B cell (primary cell): ENCODE data around the gene NFATC2. TPM values are rescaled to one million over a fixed set of nuclear protein-coding genes. Genes with fewer than 3 reads are reported as not detected.

Source experiments
- ATAC-seq: fragments of 200-7000 bp; cut with Tn5 transposase; one replicate; pipeline ENCODE4 v1.10.0; 2021; ENCODE audit warnings: low read depth, mild to moderate bottlenecking, moderate number of reproducible peaks, moderate library complexity
- CTCF ChIA-PET: fragments of 350-600 bp; sonication (Branson Sonifier 250); formaldehyde crosslinking; loops from one replicate; lab custom pipeline; 2021; ENCODE audit warnings: antibody characterized with exemption, inconsistent platforms; lab: Charles Lee
- POLR2A ChIA-PET: fragments of 350-600 bp; sonication (Branson Sonifier 250); formaldehyde crosslinking; loops from one replicate; lab custom pipeline; 2021; ENCODE audit warnings: antibody characterized with exemption; lab: Charles Lee
- DNase-seq: peaks from one replicate; pipeline ENCODE4 v3.0.0; 2013
- H2AFZ ChIP-seq: 2 replicates; pipeline ENCODE4 v1.6.1; 2012; ENCODE audit warnings: mild to moderate bottlenecking, low read depth, low read length; ENCODE audit not compliant: insufficient read depth, poor library complexity, severe bottlenecking
- H3K27ac ChIP-seq, 2 donors: 1 replicate in 1 of 2; 2 replicates in 1 of 2; pipeline ENCODE4 v1.5.1; 2012 to 2013; ENCODE audit warnings: low read length in 2 of 2, mild to moderate bottlenecking in 2 of 2, moderate library complexity in 1 of 2
- H3K27me3 ChIP-seq, 4 experiments: fragments of 200-600 bp in 1 of 4; sonication (generic) in 1 of 4; replicated peaks in 1 of 4; 1 replicate in 2 of 4; 2 replicates in 2 of 4; pipeline versions ENCODE4 v1.6.1 to v1.7.0; 2013 to 2016; ENCODE audit warnings: low read length in 3 of 4, mild to moderate bottlenecking in 2 of 4, mixed read lengths in 1 of 4, moderate library complexity in 1 of 4; ENCODE audit not compliant: insufficient read depth in 4 of 4, control insufficient read depth in 3 of 4; ENCODE audit errors: control extremely low read depth in 1 of 4
- H3K36me3 ChIP-seq, 2 experiments: replicated peaks in 1 of 2; 1 replicate in 1 of 2; 2 replicates in 1 of 2; pipeline versions ENCODE4 v1.6.1 to v1.7.1; 2013; ENCODE audit warnings: low read length in 1 of 2; ENCODE audit not compliant: insufficient read depth in 2 of 2, control insufficient read depth in 1 of 2; ENCODE audit errors: control extremely low read depth in 1 of 2, extremely low read depth in 1 of 2
- H3K4me1 ChIP-seq, 2 donors: fragments of 200-600 bp in 1 of 2; sonication (generic) in 1 of 2; 1 replicate in 1 of 2; 2 replicates in 1 of 2; pipeline versions ENCODE4 v1.5.1 to v1.6.1; 2013 to 2017; ENCODE audit warnings: low read length in 2 of 2; ENCODE audit not compliant: control insufficient read depth in 2 of 2, insufficient read depth in 2 of 2
- H3K4me2 ChIP-seq: replicated peaks from 2 replicates; pipeline ENCODE3; 2012; ENCODE audit warnings: mild to moderate bottlenecking, low read depth, low read length; ENCODE audit not compliant: poor library complexity, severe bottlenecking
- H3K4me3 ChIP-seq, 5 experiments: fragments of 200-600 bp in 1 of 5; sonication (generic) in 1 of 5; 1 replicate in 3 of 5; 2 replicates in 2 of 5; pipeline versions ENCODE4 v1.5.1 to v1.7.0; 2011 to 2016; ENCODE audit warnings: low read length in 4 of 5, mild to moderate bottlenecking in 4 of 5, low read depth in 2 of 5, control low read depth in 1 of 5, moderate library complexity in 1 of 5; ENCODE audit not compliant: insufficient read depth in 1 of 5; ENCODE audit errors: control extremely low read depth in 1 of 5, extremely low read depth in 1 of 5
- H3K79me2 ChIP-seq: fragments of 200-600 bp; sonication (generic); one replicate; pipeline ENCODE4 v1.6.0; 2016; ENCODE audit warnings: low read length; ENCODE audit not compliant: control insufficient read depth, insufficient read depth
- H3K9ac ChIP-seq: fragments of 200-600 bp; sonication (generic); 2 replicates; pipeline ENCODE4 v1.6.1; 2017; ENCODE audit warnings: mild to moderate bottlenecking, low read length, moderate library complexity
- H3K9me3 ChIP-seq, 3 donors: one replicate each; pipeline versions ENCODE4 v1.6.1 to v1.7.1; 2013; ENCODE audit warnings: low read length in 2 of 3; ENCODE audit not compliant: control insufficient read depth in 2 of 3, insufficient read depth in 1 of 3; ENCODE audit errors: control extremely low read depth in 1 of 3
- H4K20me1 ChIP-seq: 2 replicates; pipeline ENCODE4 v1.6.0; 2012; ENCODE audit warnings: mild to moderate bottlenecking, low read length; ENCODE audit not compliant: insufficient read depth, control insufficient read depth, poor library complexity, severe bottlenecking
- H3K27ac Mint-ChIP-seq: one replicate; pipeline ENCODE4 v1.8.0; 2021; ENCODE audit warnings: mixed read lengths
- H3K27me3 Mint-ChIP-seq: one replicate; pipeline ENCODE4 v1.8.0; 2021; ENCODE audit warnings: mixed read lengths
- H3K4me1 Mint-ChIP-seq: one replicate; pipeline ENCODE4 v1.8.0; 2021; ENCODE audit warnings: mixed read lengths
- H3K4me3 Mint-ChIP-seq: one replicate; pipeline ENCODE4 v1.8.0; 2021; ENCODE audit warnings: mixed read lengths
- H3K9me3 Mint-ChIP-seq: one replicate; pipeline ENCODE4 v1.8.0; 2022; ENCODE audit warnings: mixed read lengths; ENCODE audit not compliant: insufficient read depth
- CTCF ChIP-seq: fragments of 200-600 bp; IDR thresholded peaks from one replicate; pipeline ENCODE4 v1.8.0; 2022; ENCODE audit warnings: antibody characterized with exemption, mild to moderate bottlenecking
- EZH2 ChIP-seq: IDR thresholded peaks from 2 replicates; pipeline ENCODE4 v1.6.1; 2012; ENCODE audit warnings: borderline replicate concordance, low read depth, mild to moderate bottlenecking, moderate library complexity, low read length; ENCODE audit not compliant: insufficient read depth, poor library complexity, severe bottlenecking
- WGBS: methylation state at CpG from one replicate; pipeline ENCODE4 v1.1.5; 2013; ENCODE audit warnings: missing lambda C conversion rate; ENCODE audit not compliant: insufficient coverage; 5-methylcytosine and 5-hydroxymethylcytosine counted together
- intact Hi-C: fragments of 100-400 bp; cut with micrococcal nuclease; formaldehyde crosslinking; loops from one replicate; pipeline ENCODE4 v1.10.0; 2022
- polyA plus RNA-seq: library from polyadenylated mRNA; depleted of rRNA; stranded (reverse); fragments of >200 nt; gene quantifications from 2 replicates; pipeline ENCODE4 v1.2.3, GENCODE V29; 2012
- total RNA-seq, 2 donors: library from RNA; stranded (reverse); fragments of 120-200 nt in 1 of 2; gene quantifications; 1 replicate in 1 of 2; 2 replicates in 1 of 2; pipeline versions ENCODE4 v1.2.3 to v1.2.4, GENCODE V29; 2013 to 2022

NFATC2 gene
- total and polyA plus RNA-seq, 2 donors (not counting 1 experiment from before 2014, with no cell fraction given): 10.1 to 38.0 TPM

- TF ChIP-seq CTCF (no peak), EZH2 (no peak)
- Histone ChIP-seq H3K4me1 (peaks cover 42 to 57% of the 10 kb centered on the region in 2 donors), H3K4me3 (no peak overlapping the region), H2AFZ (no peak overlapping the region), H3K4me2 (no peak overlapping the region), H4K20me1 (no peaks in the 10 kb centered on the region), H3K27ac (no peak overlapping the region), H3K36me3 (peaks cover 3 to 41% of the 10 kb centered on the region in 2 experiments), H3K27me3 (no peaks in the 10 kb centered on the region), H3K9ac (no peak overlapping the region), H3K79me2 (peaks cover 65% of the 10 kb centered on the region), H3K9me3 (peaks cover 0 to 4% (median 4%) of the 10 kb centered on the region in 3 donors)
- Mint-ChIP-seq H3K4me3 (no peak overlapping the region), H3K4me1 (peaks cover 62% of the 10 kb centered on the region), H3K9me3 (no peaks in the 10 kb centered on the region), H3K27me3 (no peaks in the 10 kb centered on the region), H3K27ac (peak overlapping the region; percentile 47)
- ChIA-PET CTCF (interaction anchor here (0.6 to 1.8 kb wide), 2 partner anchors 182 to 186 kb away, joined by 3 to 6 read pairs; no protein-coding TSS in a partner anchor), POLR2A (interaction anchor here (0.7 to 1.2 kb wide), 2 partner anchors 8 to 10 kb away, joined by 3 to 4 read pairs; no protein-coding TSS in a partner anchor)
- intact Hi-C loops: no loop called here
- WGBS: 100% methylated on average over 1 of the region's 1 CpG
- no peak for DNase-seq
- no peak for ATAC-seq
Measured at GRCh38 chr20:51411870-51412269, 130.6 kb downstream of the NFATC2 start.

- no peak overlapping the region for H3K27ac ChIP-seq
- ChIA-PET CTCF (interaction anchor here (1.8 kb wide), 1 partner anchor 184 kb away, joined by 6 read pairs; no protein-coding TSS in a partner anchor), POLR2A (no interaction called here)
- no peak overlapping the region for H3K4me3 Mint-ChIP-seq
- WGBS: 92% methylated on average over 4 of the region's 4 CpGs
- no peak for TF ChIP-seq CTCF
- no peak for TF ChIP-seq EZH2
- H2AFZ ChIP-seq: no peak overlapping the region
- peaks cover 60% of the 10 kb centered on the region for H3K4me1 Mint-ChIP-seq
- H3K9ac ChIP-seq: no peak overlapping the region
- ATAC-seq (no peak), DNase-seq (no peak)
- H3K9me3 ChIP-seq: peaks cover 0 to 4% (median 4%) of the 10 kb centered on the region in 3 donors
- peaks cover 3 to 48% of the 10 kb centered on the region in 2 experiments for H3K36me3 ChIP-seq
- intact Hi-C loops: no loop called here
- no peaks in the 10 kb centered on the region for H3K9me3 Mint-ChIP-seq
- peaks cover 32 to 57% of the 10 kb centered on the region in 2 donors for H3K4me1 ChIP-seq
- peak overlapping the region; percentile 39 for H3K27ac Mint-ChIP-seq
- H3K27me3 Mint-ChIP-seq: no peaks in the 10 kb centered on the region
- H3K4me3 ChIP-seq: no peak overlapping the region
- H3K79me2 ChIP-seq: peaks cover 75% of the 10 kb centered on the region
- no peaks in the 10 kb centered on the region for H4K20me1 ChIP-seq
- no peaks in the 10 kb centered on the region for H3K27me3 ChIP-seq
- no peak overlapping the region for H3K4me2 ChIP-seq
Measured at GRCh38 chr20:51410586-51411325, 131.8 kb downstream of the NFATC2 start.
